CD4-positive, alpha-beta memory T cell (primary cell): ENCODE results near the gene PCBP3. TPM values are rescaled to one million over a fixed set of nuclear protein-coding genes. Genes with fewer than 3 reads are reported as not detected.

ENCODE experiments used
- CTCF ChIA-PET: fragments of 350-600 bp; sonication (Branson Sonifier 250); formaldehyde crosslinking; loops from one replicate; lab custom pipeline; 2021; ENCODE audit warnings: inconsistent platforms; ENCODE audit not compliant: partially characterized antibody; lab: Charles Lee
- POLR2A ChIA-PET: fragments of 350-600 bp; sonication (Branson Sonifier 250); formaldehyde crosslinking; loops from one replicate; lab custom pipeline; 2021; ENCODE audit not compliant: partially characterized antibody; lab: Charles Lee
- DNase-seq, 5 donors: peaks; one replicate each; pipeline versions ENCODE4 v3.0.0 to v3.0.0-alpha.2; 2020 to 2022; ENCODE audit warnings: mixed read lengths in 1 of 5
- H3K27ac ChIP-seq: one replicate; pipeline ENCODE4 v1.7.0; 2013; ENCODE audit warnings: low read depth, low read length
- H3K27me3 ChIP-seq: 2 replicates; pipeline ENCODE4 v1.7.0; 2013; ENCODE audit warnings: mild to moderate bottlenecking, low read length, moderate library complexity; ENCODE audit not compliant: insufficient read depth
- H3K36me3 ChIP-seq: 2 replicates; pipeline ENCODE4 v1.7.0; 2013; ENCODE audit warnings: mild to moderate bottlenecking, low read length, moderate library complexity; ENCODE audit not compliant: insufficient read depth
- H3K4me1 ChIP-seq: 2 replicates; pipeline ENCODE4 v1.7.0; 2013; ENCODE audit warnings: mild to moderate bottlenecking, low read length, moderate library complexity; ENCODE audit not compliant: insufficient read depth
- H3K4me3 ChIP-seq, 2 donors: one replicate each; pipeline ENCODE4 v1.7.0; 2013; ENCODE audit warnings: low read length in 2 of 2, mild to moderate bottlenecking in 1 of 2
- H3K9me3 ChIP-seq, 2 donors: one replicate each; pipeline ENCODE4 v1.7.0; 2013; ENCODE audit warnings: low read length in 2 of 2, control low read depth in 1 of 2; ENCODE audit not compliant: control insufficient read depth in 1 of 2
- H3K27ac Mint-ChIP-seq, 7 donors: one replicate each; pipeline ENCODE4 v1.8.0; 2020 to 2021; ENCODE audit warnings: mixed read lengths in 7 of 7, mild to moderate bottlenecking in 6 of 7, inconsistent platforms in 3 of 7, moderate library complexity in 3 of 7
- H3K27me3 Mint-ChIP-seq, 2 donors: one replicate each; pipeline ENCODE4 v1.8.0; 2020 to 2021; ENCODE audit warnings: mixed read lengths in 2 of 2
- H3K36me3 Mint-ChIP-seq, 2 donors: one replicate each; pipeline ENCODE4 v1.8.0; 2020 to 2021; ENCODE audit warnings: mixed read lengths in 2 of 2, inconsistent platforms in 1 of 2, mild to moderate bottlenecking in 1 of 2
- H3K4me1 Mint-ChIP-seq, 4 donors: one replicate each; pipeline ENCODE4 v1.8.0; 2020 to 2021; ENCODE audit warnings: mixed read lengths in 4 of 4, mild to moderate bottlenecking in 1 of 4
- H3K4me3 Mint-ChIP-seq, 8 donors: one replicate each; pipeline ENCODE4 v1.8.0; 2020 to 2021; ENCODE audit warnings: mixed read lengths in 8 of 8, mild to moderate bottlenecking in 7 of 8, moderate library complexity in 6 of 8, inconsistent platforms in 3 of 8
- H3K9me3 Mint-ChIP-seq, 8 donors: one replicate each; pipeline ENCODE4 v1.8.0; 2020 to 2021; ENCODE audit warnings: mixed read lengths in 8 of 8, mild to moderate bottlenecking in 5 of 8, inconsistent platforms in 3 of 8, moderate library complexity in 1 of 8
- intact Hi-C: fragments of 100-400 bp; cut with micrococcal nuclease; formaldehyde crosslinking; loops from one replicate; pipeline ENCODE4 v1.15.1; 2023
- polyA plus RNA-seq, 2 donors: library from polyadenylated mRNA; unstranded; fragments of 300-500 nt; fragmentation: Illumina TruSeq; gene quantifications; one replicate each; pipeline ENCODE4 v1.2.3, GENCODE V29; 2021
- total RNA-seq, 2 experiments: library from RNA; stranded (reverse); gene quantifications; one replicate each; pipeline ENCODE4 v1.2.3, GENCODE V29; 2021

Gene PCBP3
- total and polyA plus RNA-seq, 4 experiments from 2014 or later = 0.36 to 1.6 (median 1.0) TPM

GRCh38 chr21:45845063-45845769 lies 201.7 kb downstream of the PCBP3 start:
- ChIA-PET CTCF (no interaction called here), POLR2A (no interaction called here)
- no peak overlapping the region for H3K27ac Mint-ChIP-seq
- no peaks in the 10 kb centered on the region for H3K4me1 ChIP-seq
- H3K36me3 Mint-ChIP-seq = peaks cover 0 to 4% of the 10 kb centered on the region in 2 donors
- H3K4me3 Mint-ChIP-seq = no peak overlapping the region
- no peak overlapping the region for H3K4me3 ChIP-seq
- peaks cover 0 to 7% (median 5%) of the 10 kb centered on the region in 4 donors for H3K4me1 Mint-ChIP-seq
- H3K9me3 ChIP-seq = no peaks in the 10 kb centered on the region
- intact Hi-C loops = no loop called here
- DNase-seq = no peak
- H3K36me3 ChIP-seq = no peaks in the 10 kb centered on the region
- peaks cover 0 to 17% (median 15%) of the 10 kb centered on the region in 8 donors for H3K9me3 Mint-ChIP-seq
- no peak overlapping the region for H3K27ac ChIP-seq
- no peaks in the 10 kb centered on the region for H3K27me3 ChIP-seq
- H3K27me3 Mint-ChIP-seq = no peaks in the 10 kb centered on the region

DNA sequence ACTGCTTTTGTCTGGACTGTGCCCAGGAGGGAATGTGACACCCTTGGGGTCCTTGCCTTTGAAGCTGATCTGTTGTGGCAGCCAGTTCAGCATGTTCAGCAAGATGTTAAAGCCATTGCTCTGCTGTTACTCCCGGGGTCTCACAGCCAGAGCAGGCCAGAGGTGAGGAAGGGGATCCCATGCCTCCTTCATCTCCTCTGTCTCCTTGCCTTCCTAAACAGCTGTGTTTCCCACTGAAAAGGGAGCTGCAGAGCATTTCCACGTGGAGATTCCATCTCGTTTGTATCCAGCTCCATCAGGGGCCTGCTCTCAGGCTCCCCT lies 202.2 kb downstream of the PCBP3 start:
- H3K9me3 Mint-ChIP-seq = peaks cover 0 to 17% (median 15%) of the 10 kb centered on the region in 8 donors
- no peaks in the 10 kb centered on the region for H3K27me3 ChIP-seq
- no peak overlapping the region for H3K4me3 ChIP-seq
- intact Hi-C loops = no loop called here
- H3K9me3 ChIP-seq = no peaks in the 10 kb centered on the region
- no peak overlapping the region for H3K4me3 Mint-ChIP-seq
- no peak for DNase-seq
- H3K27ac ChIP-seq = no peak overlapping the region
- no peak overlapping the region for H3K27ac Mint-ChIP-seq
- H3K36me3 ChIP-seq = no peaks in the 10 kb centered on the region
- H3K4me1 Mint-ChIP-seq = peaks cover 0 to 7% (median 5%) of the 10 kb centered on the region in 4 donors
- no peaks in the 10 kb centered on the region for H3K4me1 ChIP-seq
- ChIA-PET CTCF (interaction anchor here (0.5 kb wide), 1 partner anchor 128 kb away, joined by 3 read pairs; no protein-coding TSS in a partner anchor), POLR2A (interaction anchor here (0.5 kb wide), 1 partner anchor 338 kb away, joined by 3 read pairs; no protein-coding TSS in a partner anchor)
- H3K36me3 Mint-ChIP-seq = peaks cover 0 to 4% of the 10 kb centered on the region in 2 donors
- H3K27me3 Mint-ChIP-seq = peaks cover 0 to 2% of the 10 kb centered on the region in 2 donors

- no peaks in the 10 kb centered on the region for H3K4me1 ChIP-seq
- Mint-ChIP-seq H3K27ac (peak overlapping the region in 1 of 7 donors; percentile 6), H3K36me3 (peaks cover 0 to 4% of the 10 kb centered on the region in 2 donors), H3K27me3 (peaks cover 2 to 3% of the 10 kb centered on the region in 2 donors), H3K9me3 (peaks cover 0 to 11% (median 9%) of the 10 kb centered on the region in 8 donors), H3K4me1 (peaks cover 0 to 7% (median 5%) of the 10 kb centered on the region in 4 donors), H3K4me3 (no peak overlapping the region)
- no peak for DNase-seq
- CTCF ChIA-PET = interaction anchor here (1.0 kb wide), 1 partner anchor 76 kb away, joined by 4 read pairs; no protein-coding TSS in a partner anchor
- H3K27me3 ChIP-seq = no peaks in the 10 kb centered on the region
- no peaks in the 10 kb centered on the region for H3K36me3 ChIP-seq
- no peak overlapping the region for H3K27ac ChIP-seq
- H3K4me3 ChIP-seq = no peak overlapping the region
- POLR2A ChIA-PET = interaction anchor here (0.5 kb wide), 1 partner anchor 337 kb away, joined by 3 read pairs; no protein-coding TSS in a partner anchor
- H3K9me3 ChIP-seq = no peaks in the 10 kb centered on the region
- intact Hi-C loops = no loop called here
Observed at GRCh38 chr21:45846373-45847160, 203.0 kb downstream of the PCBP3 start.

- intact Hi-C loops = no loop called here
- no peak overlapping the region for H3K4me3 Mint-ChIP-seq
- Histone ChIP-seq H3K4me1 (no peaks in the 10 kb centered on the region), H3K9me3 (no peaks in the 10 kb centered on the region), H3K27ac (no peak overlapping the region), H3K36me3 (no peaks in the 10 kb centered on the region), H3K4me3 (no peak overlapping the region), H3K27me3 (no peaks in the 10 kb centered on the region)
- no peaks in the 10 kb centered on the region for H3K36me3 Mint-ChIP-seq
- H3K27me3 Mint-ChIP-seq = peaks cover 3 to 6% of the 10 kb centered on the region in 2 donors
- no peak overlapping the region for H3K27ac Mint-ChIP-seq
- H3K9me3 Mint-ChIP-seq = peaks cover 0 to 2% (median 0%) of the 10 kb centered on the region in 8 donors
- CTCF ChIA-PET = interaction anchor here (0.8 to 1.0 kb wide), 2 partner anchors 33 to 75 kb away, joined by 3 to 4 read pairs; no protein-coding TSS in a partner anchor
- H3K4me1 Mint-ChIP-seq = peaks cover 0 to 7% (median 5%) of the 10 kb centered on the region in 4 donors
- no peak for DNase-seq
- POLR2A ChIA-PET = no interaction called here
Observed at GRCh38 chr21:45847870-45848269, 204.3 kb downstream of the PCBP3 start.

DNA sequence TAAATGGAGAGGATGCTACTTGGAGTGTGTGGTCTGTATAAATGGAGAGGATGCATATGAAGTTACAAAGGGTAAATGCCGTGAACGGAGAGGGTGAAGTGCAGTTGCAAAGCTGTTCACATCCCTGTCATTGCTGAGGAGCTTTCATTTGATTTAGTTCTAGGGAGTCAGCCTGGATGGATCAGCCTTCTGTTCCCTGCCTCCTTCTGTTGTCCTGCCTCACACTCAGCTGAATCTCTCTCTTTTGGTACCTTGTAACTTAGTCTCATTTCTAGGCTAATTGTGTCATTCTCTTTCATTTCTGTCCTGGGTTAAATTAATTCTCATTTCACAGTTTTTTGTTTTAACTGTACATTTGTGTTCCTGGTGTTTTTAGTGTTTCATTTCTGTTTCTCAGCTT lies 204.8 kb downstream of the PCBP3 start:
- no peak for DNase-seq
- CTCF ChIA-PET = interaction anchor here (0.8 kb wide), 1 partner anchor 32 kb away, joined by 3 read pairs; no protein-coding TSS in a partner anchor
- H3K36me3 ChIP-seq = no peaks in the 10 kb centered on the region
- H3K27me3 Mint-ChIP-seq = peaks cover 3 to 7% of the 10 kb centered on the region in 2 donors
- POLR2A ChIA-PET = no interaction called here
- H3K27ac Mint-ChIP-seq = peak overlapping the region in 1 of 7 donors; percentile 49
- H3K9me3 Mint-ChIP-seq = no peaks in the 10 kb centered on the region
- H3K4me3 ChIP-seq = no peak overlapping the region
- H3K4me1 Mint-ChIP-seq = peaks cover 0 to 7% (median 5%) of the 10 kb centered on the region in 4 donors
- intact Hi-C loops = no loop called here
- H3K4me1 ChIP-seq = no peaks in the 10 kb centered on the region
- H3K36me3 Mint-ChIP-seq = no peaks in the 10 kb centered on the region
- no peak overlapping the region for H3K27ac ChIP-seq
- H3K27me3 ChIP-seq = no peaks in the 10 kb centered on the region
- no peak overlapping the region for H3K4me3 Mint-ChIP-seq
- H3K9me3 ChIP-seq = no peaks in the 10 kb centered on the region

DNA sequence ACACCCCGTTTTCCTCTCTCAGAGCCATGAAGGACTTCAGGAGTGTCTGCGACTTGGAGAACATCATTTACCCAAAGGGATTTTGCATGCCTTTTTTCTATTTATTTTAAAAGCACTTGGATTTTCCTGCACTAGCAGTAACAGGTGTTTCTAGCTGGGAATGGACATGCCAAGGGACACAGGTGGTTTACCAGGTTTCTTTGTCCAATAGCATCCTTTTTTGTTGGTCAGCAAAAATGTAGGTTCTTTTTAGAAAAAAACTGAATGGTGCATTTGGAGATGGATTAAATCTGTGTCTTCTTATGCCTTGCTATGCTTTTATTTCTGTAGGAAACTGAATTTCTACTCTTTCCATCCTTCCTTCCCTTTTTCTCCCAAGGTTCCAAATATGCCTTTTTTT lies 205.3 kb downstream of the PCBP3 start:
- Mint-ChIP-seq H3K27me3 (peaks cover 3 to 7% of the 10 kb centered on the region in 2 donors), H3K4me1 (peaks cover 0 to 7% (median 5%) of the 10 kb centered on the region in 4 donors), H3K9me3 (no peaks in the 10 kb centered on the region)

DNA sequence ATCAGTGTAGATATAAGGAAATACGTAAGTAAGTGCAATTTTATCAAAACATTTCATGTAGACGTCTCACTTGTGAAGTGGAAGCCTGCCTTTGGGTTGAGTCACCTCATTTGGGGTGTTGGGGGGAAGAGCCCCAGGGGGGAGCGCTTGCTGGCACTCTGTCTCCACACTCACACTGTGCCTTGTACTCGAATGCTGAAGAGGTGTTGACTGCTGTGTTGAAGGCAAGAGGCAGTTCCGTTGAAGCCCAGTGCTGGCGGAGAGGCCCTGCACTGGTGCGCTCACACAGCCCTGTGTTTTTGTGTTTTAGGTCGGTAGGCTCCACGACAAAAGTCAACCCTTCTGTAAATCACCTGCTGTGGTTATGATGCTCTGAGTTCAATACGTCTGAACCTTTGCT lies 206.1 kb downstream of the PCBP3 start:
- peaks cover 0 to 4% of the 10 kb centered on the region in 2 donors for H3K36me3 Mint-ChIP-seq
- no peak overlapping the region for H3K27ac Mint-ChIP-seq
- DNase-seq = no peak
- no peak overlapping the region for H3K27ac ChIP-seq
- no peaks in the 10 kb centered on the region for H3K36me3 ChIP-seq
- H3K27me3 Mint-ChIP-seq = peaks cover 3 to 7% of the 10 kb centered on the region in 2 donors
- H3K27me3 ChIP-seq = no peaks in the 10 kb centered on the region
- POLR2A ChIA-PET = no interaction called here
- H3K4me3 ChIP-seq = no peak overlapping the region
- H3K4me1 Mint-ChIP-seq = peaks cover 0 to 7% (median 5%) of the 10 kb centered on the region in 4 donors
- H3K9me3 ChIP-seq = no peaks in the 10 kb centered on the region
- CTCF ChIA-PET = no interaction called here
- H3K4me3 Mint-ChIP-seq = no peak overlapping the region
- intact Hi-C loops = no loop called here
- no peaks in the 10 kb centered on the region for H3K4me1 ChIP-seq
- H3K9me3 Mint-ChIP-seq = no peaks in the 10 kb centered on the region

More for the DNA sequence above, 205.3 kb downstream of the PCBP3 start:
- peak overlapping the region in 1 of 7 donors; percentile 57 for H3K27ac Mint-ChIP-seq
- Histone ChIP-seq H3K36me3 (no peaks in the 10 kb centered on the region), H3K4me1 (no peaks in the 10 kb centered on the region), H3K4me3 (no peak overlapping the region), H3K27me3 (no peaks in the 10 kb centered on the region), H3K27ac (no peak overlapping the region), H3K9me3 (no peaks in the 10 kb centered on the region)
- intact Hi-C loops = no loop called here
- CTCF ChIA-PET = interaction anchor here (0.8 kb wide), 1 partner anchor 32 kb away, joined by 3 read pairs; no protein-coding TSS in a partner anchor
- no peak overlapping the region for H3K4me3 Mint-ChIP-seq
- no peaks in the 10 kb centered on the region for H3K36me3 Mint-ChIP-seq
- DNase-seq = no peak
- POLR2A ChIA-PET = no interaction called here
